Stimulated activated CD8-positive, alpha-beta memory T cell treated with anti-CD3 and anti-CD28 coated beads, Interleukin-15, amount 100 ng/mL, for 4 hours (primary cell): ENCODE measurements around the gene GSS.

ENCODE experiments used
- DNase-seq, 2 donors: peaks; one replicate each; pipeline ENCODE4 v3.0.0-alpha.2; 2020; ENCODE audit warnings: low read depth in 2 of 2

GSS gene

GRCh38 chr20:34955231-34956040 lies at the start of gene GSS, which contains the start of gene MYH7B:
TSS of gene GSS (minus strand) at chr20:34955806. CDS start at chr20:34951852, 3,954 bp downstream.
TSS of gene MYH7B (plus strand) at chr20:34955868. CDS start at chr20:34978006, 22,138 bp downstream.
- DNase-seq, result peak; percentile 89 to 93

GRCh38 chr20:35004749-35005462 lies 49.3 kb upstream of the GSS start:
- no peak for DNase-seq

GRCh38 chr20:35004051-35004725 lies 48.6 kb upstream of the GSS start:
- no peak for DNase-seq

GRCh38 chr20:35003211-35004031 lies 47.8 kb upstream of the GSS start:
- no peak for DNase-seq

GRCh38 chr20:35002426-35003210 lies 47.0 kb upstream of the GSS start:
- DNase-seq, result no peak

GRCh38 chr20:35001596-35002362 lies 46.2 kb upstream of the GSS start:
- no peak for DNase-seq

- no peak for DNase-seq
These were observed 45.5 kb upstream of the GSS start for GRCh38 chr20:35000922-35001595.

GRCh38 chr20:35000311-35000921 lies 44.8 kb upstream of the GSS start:
- DNase-seq, result no peak

GRCh38 chr20:34999782-35000181 lies 44.2 kb upstream of the GSS start:
- no peak for DNase-seq

- DNase-seq, result no peak
These were observed 43.4 kb upstream of the GSS start for GRCh38 chr20:34999021-34999451.

GRCh38 chr20:34998331-34998950 lies 42.8 kb upstream of the GSS start:
- no peak for DNase-seq

- no peak for DNase-seq
These were observed 42.2 kb upstream of the GSS start for GRCh38 chr20:34997774-34998173.

GRCh38 chr20:34997131-34997561 lies 41.5 kb upstream of the GSS start:
- DNase-seq, result no peak

GRCh38 chr20:34996243-34997028 lies 40.8 kb upstream of the GSS start:
- DNase-seq, result no peak

- no peak for DNase-seq
These were observed 40.1 kb upstream of the GSS start for GRCh38 chr20:34995696-34996095.

- DNase-seq, result no peak
These were observed 39.6 kb upstream of the GSS start for GRCh38 chr20:34995192-34995591.

GRCh38 chr20:34994509-34995131 lies 39.0 kb upstream of the GSS start:
- DNase-seq, result no peak
